ENCODE results near the gene RPL10. TPM values are rescaled to one million over a fixed set of nuclear protein-coding genes. Genes with fewer than 3 reads are reported as not detected.

The RPL10 gene
- total RNA-seq, 1 experiment from 2014 or later: 2,110 TPM

- H3K4me2 ChIP-seq (ENCODE audit: insufficient read depth, insufficient read length, low read length): no peak overlapping the region
- no peak overlapping the region for H4K91ac ChIP-seq (ENCODE audit: insufficient read length, low read depth, low read length)
- no peak overlapping the region for H3T11ph ChIP-seq (ENCODE audit: low read length)
- no peak overlapping the region for H3K4me3 Mint-ChIP-seq
- no CpG with 5 or more reads among the region's 19 CpGs for WGBS (ENCODE audit: extremely low coverage, insufficient read length, low lambda C conversion rate)
- no peak overlapping the region for H2BK20ac ChIP-seq (ENCODE audit: low read depth, low read length, poor library complexity, severe bottlenecking)
- H4K5ac ChIP-seq (ENCODE audit: insufficient read length, low read depth, low read length): no peak overlapping the region
- H3K18ac ChIP-seq (ENCODE audit: insufficient read length, low read depth, low read length): no peak overlapping the region
- H3K23ac ChIP-seq (ENCODE audit: insufficient read length, low read depth, low read length): no peak overlapping the region
- peaks cover 40 to 47% of the 10 kb centered on the region in 2 experiments for H3K9me3 Mint-ChIP-seq
- no peak overlapping the region for H2BK15ac ChIP-seq (ENCODE audit: low read depth, low read length)
- no peaks in the 10 kb centered on the region for H3K79me2 ChIP-seq (ENCODE audit: insufficient read depth, low read length)
- H3K4me1 ChIP-seq (ENCODE audit: insufficient read depth, low read length): no peaks in the 10 kb centered on the region
- H4K20me1 ChIP-seq (ENCODE audit: control insufficient read depth, insufficient read depth, insufficient read length): peaks cover 4% of the 10 kb centered on the region
- H3K36me3 Mint-ChIP-seq (ENCODE audit: insufficient read depth in 1 of 3, low read depth in 3 of 3): peaks cover 25 to 61% (median 50%) of the 10 kb centered on the region in 3 experiments
- H3K23me2 ChIP-seq (ENCODE audit: insufficient read length, low read depth, low read length, poor library complexity, severe bottlenecking): no peaks in the 10 kb centered on the region
- no peak overlapping the region for H4K8ac ChIP-seq (replicated peaks; ENCODE audit: insufficient read length, low read depth, low read length)
- no peak overlapping the region; a peak in 1 of 7 replicates for H3K27ac Mint-ChIP-seq
- peaks cover 4% of the 10 kb centered on the region for H3K27me3 Mint-ChIP-seq (ENCODE audit: low read depth)
- H3K9me3 ChIP-seq (ENCODE audit: control insufficient read depth, low read depth, low read length): peaks cover 26% of the 10 kb centered on the region
- no peak overlapping the region for H3K27ac ChIP-seq (ENCODE audit: insufficient read length, low read depth, low read length)
- no peak overlapping the region for H3K56ac ChIP-seq (ENCODE audit: insufficient read length, low read depth, low read length)
- TF ChIP-seq CTCF (conservative IDR thresholded peaks at IDR 0.05): no peak
- no peak overlapping the region for H2BK12ac ChIP-seq (ENCODE audit: insufficient read length, low read depth, low read length)
- H3K27me3 ChIP-seq (ENCODE audit: insufficient read depth, low read length): no peaks in the 10 kb centered on the region
- H3K4me1 Mint-ChIP-seq: peaks cover 0 to 5% of the 10 kb centered on the region in 2 experiments; a peak in 2 of 4 replicates
- no peak overlapping the region for H2AFZ ChIP-seq (ENCODE audit: low read length)
- H2AK5ac ChIP-seq (ENCODE audit: insufficient read length, low read length): no peak overlapping the region
- H2BK120ac ChIP-seq (ENCODE audit: low read depth, low read length, poor library complexity, severe bottlenecking): no peak overlapping the region
- H3K4ac ChIP-seq (ENCODE audit: low read depth, low read length): no peak overlapping the region
- no peak overlapping the region for H3K9ac ChIP-seq (ENCODE audit: extremely low read depth, insufficient read length, low read length)
- no peaks in the 10 kb centered on the region for H3K79me1 ChIP-seq (ENCODE audit: insufficient read depth, low read depth, low read length, poor library complexity, severe bottlenecking)
- H3K14ac ChIP-seq (ENCODE audit: insufficient read depth, low read length): no peak overlapping the region
- DNase-seq: no peak
- no peak overlapping the region for H2BK5ac ChIP-seq (ENCODE audit: insufficient read length, low read length)
Measured at GRCh38 chrX:154349359-154349935, 48.7 kb upstream of the RPL10 start.
